Measurements from ENCODE around the gene SLC7A5. TPM values are rescaled to one million over a fixed set of nuclear protein-coding genes. Genes with fewer than 3 reads are reported as not detected.

Gene SLC7A5
- total and polyA plus RNA-seq, 2 of the 4 experiments (the other 2 are of a cell fraction): 11.3 to 101 TPM

DNA sequence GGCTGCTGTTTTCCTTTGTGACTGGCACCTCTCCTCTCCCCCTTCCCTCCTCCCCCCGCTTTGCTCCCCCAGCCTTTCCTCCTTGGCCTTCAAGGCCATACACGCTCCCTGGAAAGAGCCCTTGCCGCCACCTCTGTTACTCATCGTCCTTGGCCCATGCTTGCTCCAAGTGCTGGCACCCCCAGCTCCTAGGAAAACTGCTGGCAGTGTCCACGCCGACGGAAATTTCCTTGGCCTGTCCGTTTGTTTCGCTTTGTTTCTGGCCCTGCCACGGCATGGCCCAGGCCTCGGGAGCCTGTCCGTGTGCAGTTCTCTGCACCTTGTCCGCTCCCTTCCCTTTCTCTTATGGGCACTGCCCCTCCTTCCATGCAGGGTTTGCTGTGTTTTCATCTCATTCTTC lies 49.0 kb upstream of the SLC7A5 start:
- no peak overlapping the region for H3K4ac ChIP-seq (ENCODE audit: low read depth, low read length)
- H4K91ac ChIP-seq (ENCODE audit: insufficient read depth, low read depth, low read length): no peak overlapping the region
- no peak overlapping the region for H3K18ac ChIP-seq (ENCODE audit: low read depth, low read length)
- no peaks in the 10 kb centered on the region for H3K4me1 ChIP-seq (ENCODE audit: control insufficient read depth, insufficient read depth, low read length)
- TF ChIP-seq, protein P1, sequence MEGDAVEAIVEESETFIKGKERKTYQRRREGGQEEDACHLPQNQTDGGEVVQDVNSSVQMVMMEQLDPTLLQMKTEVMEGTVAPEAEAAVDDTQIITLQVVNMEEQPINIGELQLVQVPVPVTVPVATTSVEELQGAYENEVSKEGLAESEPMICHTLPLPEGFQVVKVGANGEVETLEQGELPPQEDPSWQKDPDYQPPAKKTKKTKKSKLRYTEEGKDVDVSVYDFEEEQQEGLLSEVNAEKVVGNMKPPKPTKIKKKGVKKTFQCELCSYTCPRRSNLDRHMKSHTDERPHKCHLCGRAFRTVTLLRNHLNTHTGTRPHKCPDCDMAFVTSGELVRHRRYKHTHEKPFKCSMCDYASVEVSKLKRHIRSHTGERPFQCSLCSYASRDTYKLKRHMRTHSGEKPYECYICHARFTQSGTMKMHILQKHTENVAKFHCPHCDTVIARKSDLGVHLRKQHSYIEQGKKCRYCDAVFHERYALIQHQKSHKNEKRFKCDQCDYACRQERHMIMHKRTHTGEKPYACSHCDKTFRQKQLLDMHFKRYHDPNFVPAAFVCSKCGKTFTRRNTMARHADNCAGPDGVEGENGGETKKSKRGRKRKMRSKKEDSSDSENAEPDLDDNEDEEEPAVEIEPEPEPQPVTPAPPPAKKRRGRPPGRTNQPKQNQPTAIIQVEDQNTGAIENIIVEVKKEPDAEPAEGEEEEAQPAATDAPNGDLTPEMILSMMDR (conservative IDR thresholded peaks at IDR 0.05; ENCODE audit: low read depth, low read length): no peak
- TF ChIP-seq, protein P2, sequence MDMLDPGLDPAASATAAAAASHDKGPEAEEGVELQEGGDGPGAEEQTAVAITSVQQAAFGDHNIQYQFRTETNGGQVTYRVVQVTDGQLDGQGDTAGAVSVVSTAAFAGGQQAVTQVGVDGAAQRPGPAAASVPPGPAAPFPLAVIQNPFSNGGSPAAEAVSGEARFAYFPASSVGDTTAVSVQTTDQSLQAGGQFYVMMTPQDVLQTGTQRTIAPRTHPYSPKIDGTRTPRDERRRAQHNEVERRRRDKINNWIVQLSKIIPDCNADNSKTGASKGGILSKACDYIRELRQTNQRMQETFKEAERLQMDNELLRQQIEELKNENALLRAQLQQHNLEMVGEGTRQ (IDR thresholded peaks at IDR 0.05; ENCODE audit: low read depth, low read length): no peak
- TF ChIP-seq MAZ (IDR thresholded peaks at IDR 0.05; ENCODE audit: borderline replicate concordance, low read depth, low read length) (no peak), CEBPB (IDR thresholded peaks at IDR 0.05; ENCODE audit: low read depth, low read length) (no peak), MAFK (IDR thresholded peaks at IDR 0.05; ENCODE audit: low read depth, low read length) (no peak), POLR2A (IDR thresholded peaks at IDR 0.05; ENCODE audit: low read depth, low read length) (no peak), RAD21 (IDR thresholded peaks at IDR 0.05; ENCODE audit: low read length) (no peak), BHLHE40 (IDR thresholded peaks at IDR 0.05; ENCODE audit: low read depth, low read length) (no peak), MXI1 (IDR thresholded peaks at IDR 0.05; ENCODE audit: borderline replicate concordance, low read depth, low read length) (no peak), RFX5 (IDR thresholded peaks at IDR 0.05; ENCODE audit: low read depth, low read length) (no peak), NFE2L2 (IDR thresholded peaks at IDR 0.05; ENCODE audit: low read depth, low read length) (no peak)
- no peak overlapping the region for H2AFZ ChIP-seq (replicated peaks; ENCODE audit: low read length, poor library complexity)
- no peaks in the 10 kb centered on the region for H3K9me1 ChIP-seq (ENCODE audit: insufficient read depth, low read length)
- H2BK20ac ChIP-seq (ENCODE audit: low read depth, low read length): no peak overlapping the region
- no peak overlapping the region for H3K56ac ChIP-seq (ENCODE audit: extremely low read depth, insufficient read depth, low read length)
- H3K4me2 ChIP-seq (ENCODE audit: low read depth, low read length): no peak overlapping the region
- WGBS, 2 experiments (ENCODE audit: extremely low coverage in 2 of 2, insufficient read length in 1 of 2): 88% methylated on average over 9 of the region's 13 CpGs; no CpG with 5 or more reads in 1 of the 2 experiments
- H2BK5ac ChIP-seq (ENCODE audit: low read depth, low read length, poor library complexity, severe bottlenecking): no peak overlapping the region
- no peak overlapping the region for H3K4me3 ChIP-seq (ENCODE audit: insufficient read depth, low read depth, low read length)
- H3K14ac ChIP-seq (replicated peaks; ENCODE audit: low read depth, low read length): no peak overlapping the region
- H3K36me3 ChIP-seq (ENCODE audit: control insufficient read depth, insufficient read depth, low read length): no peaks in the 10 kb centered on the region
- no peak for DNase-seq
- H2AK9ac ChIP-seq (replicated peaks; ENCODE audit: low read depth, low read length, poor library complexity): no peak overlapping the region
- no peak overlapping the region for H3K9ac ChIP-seq (ENCODE audit: low read depth, low read length)
- H4K5ac ChIP-seq (ENCODE audit: low read depth, low read length): no peak overlapping the region
- intact Hi-C loops (cut with micrococcal nuclease) (no loop called here), dilution Hi-C loops (cut with HindIII; ENCODE audit: low sequenced_read_pairs, unreplicated experiment) (no loop called here), in situ Hi-C loops (cut with MboI; ENCODE audit: low sequenced_read_pairs) (no loop called here)
- no peak overlapping the region for H3K23ac ChIP-seq (ENCODE audit: low read depth, low read length)
- H3K79me1 ChIP-seq (ENCODE audit: low read depth in 1 of 2, low read length in 2 of 2): no peaks in the 10 kb centered on the region
- no peak for ATAC-seq (ENCODE audit: low read depth)
- H3K27me3 ChIP-seq (ENCODE audit: control insufficient read depth, insufficient read depth, low read length): peaks cover 33% of the 10 kb centered on the region
- no peak overlapping the region for H3K27ac ChIP-seq (ENCODE audit: insufficient read depth, low read length)
- H3K9me3 ChIP-seq (ENCODE audit: control insufficient read depth, insufficient read depth, low read length): no peaks in the 10 kb centered on the region
- no peak overlapping the region for H2BK120ac ChIP-seq (ENCODE audit: low read depth, low read length)
- H2BK15ac ChIP-seq (ENCODE audit: low read depth, low read length): no peak overlapping the region
- no peak overlapping the region for H4K8ac ChIP-seq (ENCODE audit: low read depth in 2 of 2, low read length in 2 of 2)
- ChIA-PET CTCF (no interaction called here), POLR2A (ENCODE audit: unreplicated experiment) (no interaction called here)
- H4K20me1 ChIP-seq (ENCODE audit: insufficient read depth, low read length): no peaks in the 10 kb centered on the region
- no peak overlapping the region for H2AK5ac ChIP-seq (ENCODE audit: low read depth, low read length)
- no TSS peak for BruUV-seq (replicated peaks)
